ENCODE data around the gene NDUFB5.
"Not testable (repeated sequence)": the region's sequence is repeated elsewhere in the genome, so short reads cannot be mapped to it uniquely, and the experiment has no call there.

NDUFB5 gene

DNA sequence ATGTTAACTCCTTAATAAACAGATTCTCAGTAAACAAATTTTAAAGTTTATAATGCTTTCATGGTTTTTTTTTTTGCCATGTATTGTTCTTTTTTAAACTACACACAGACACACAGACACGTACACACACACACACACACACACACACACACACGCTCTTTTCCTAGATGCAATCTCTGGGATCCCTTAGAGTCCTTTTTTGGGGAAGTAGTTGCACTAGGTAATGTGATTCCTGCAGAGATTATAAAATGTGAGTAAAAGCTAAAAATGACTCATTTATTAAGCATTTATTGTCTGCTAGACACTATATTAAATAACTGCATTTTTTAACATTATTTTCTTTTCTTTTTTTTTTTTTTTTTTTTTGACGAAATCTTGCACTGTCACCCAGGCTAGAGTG lies 19.9 kb downstream of the NDUFB5 start:
- Histone ChIP-seq H3K4me1 (ENCODE audit: low read length) (no peaks in the 10 kb centered on the region), H3K9me3 (ENCODE audit: insufficient read depth, low read length) (no peaks in the 10 kb centered on the region), H3K27ac (ENCODE audit: low read length) (no peak overlapping the region), H3K27me3 (ENCODE audit: low read depth, low read length) (no peaks in the 10 kb centered on the region), H3K36me3 (replicated peaks; ENCODE audit: low read depth, low read length) (peaks cover 33% of the 10 kb centered on the region), H3K4me2 (ENCODE audit: low read length) (no peak overlapping the region), H4K20me1 (ENCODE audit: insufficient read depth, low read length) (no peaks in the 10 kb centered on the region), H3K4me3 (ENCODE audit: low read length) (no peak overlapping the region), H2AFZ (ENCODE audit: low read depth, low read length) (no peak overlapping the region), H3K9ac (ENCODE audit: low read length) (no peak overlapping the region), H3K79me2 (ENCODE audit: low read length) (no peaks in the 10 kb centered on the region)
- TF ChIP-seq, protein P1, sequence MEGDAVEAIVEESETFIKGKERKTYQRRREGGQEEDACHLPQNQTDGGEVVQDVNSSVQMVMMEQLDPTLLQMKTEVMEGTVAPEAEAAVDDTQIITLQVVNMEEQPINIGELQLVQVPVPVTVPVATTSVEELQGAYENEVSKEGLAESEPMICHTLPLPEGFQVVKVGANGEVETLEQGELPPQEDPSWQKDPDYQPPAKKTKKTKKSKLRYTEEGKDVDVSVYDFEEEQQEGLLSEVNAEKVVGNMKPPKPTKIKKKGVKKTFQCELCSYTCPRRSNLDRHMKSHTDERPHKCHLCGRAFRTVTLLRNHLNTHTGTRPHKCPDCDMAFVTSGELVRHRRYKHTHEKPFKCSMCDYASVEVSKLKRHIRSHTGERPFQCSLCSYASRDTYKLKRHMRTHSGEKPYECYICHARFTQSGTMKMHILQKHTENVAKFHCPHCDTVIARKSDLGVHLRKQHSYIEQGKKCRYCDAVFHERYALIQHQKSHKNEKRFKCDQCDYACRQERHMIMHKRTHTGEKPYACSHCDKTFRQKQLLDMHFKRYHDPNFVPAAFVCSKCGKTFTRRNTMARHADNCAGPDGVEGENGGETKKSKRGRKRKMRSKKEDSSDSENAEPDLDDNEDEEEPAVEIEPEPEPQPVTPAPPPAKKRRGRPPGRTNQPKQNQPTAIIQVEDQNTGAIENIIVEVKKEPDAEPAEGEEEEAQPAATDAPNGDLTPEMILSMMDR (IDR thresholded peaks at IDR 0.05; ENCODE audit: low read depth, low read length): no peak
- TF ChIP-seq EZH2phosphoT487 (IDR thresholded peaks at IDR 0.05; ENCODE audit: low read depth): no peak

DNA sequence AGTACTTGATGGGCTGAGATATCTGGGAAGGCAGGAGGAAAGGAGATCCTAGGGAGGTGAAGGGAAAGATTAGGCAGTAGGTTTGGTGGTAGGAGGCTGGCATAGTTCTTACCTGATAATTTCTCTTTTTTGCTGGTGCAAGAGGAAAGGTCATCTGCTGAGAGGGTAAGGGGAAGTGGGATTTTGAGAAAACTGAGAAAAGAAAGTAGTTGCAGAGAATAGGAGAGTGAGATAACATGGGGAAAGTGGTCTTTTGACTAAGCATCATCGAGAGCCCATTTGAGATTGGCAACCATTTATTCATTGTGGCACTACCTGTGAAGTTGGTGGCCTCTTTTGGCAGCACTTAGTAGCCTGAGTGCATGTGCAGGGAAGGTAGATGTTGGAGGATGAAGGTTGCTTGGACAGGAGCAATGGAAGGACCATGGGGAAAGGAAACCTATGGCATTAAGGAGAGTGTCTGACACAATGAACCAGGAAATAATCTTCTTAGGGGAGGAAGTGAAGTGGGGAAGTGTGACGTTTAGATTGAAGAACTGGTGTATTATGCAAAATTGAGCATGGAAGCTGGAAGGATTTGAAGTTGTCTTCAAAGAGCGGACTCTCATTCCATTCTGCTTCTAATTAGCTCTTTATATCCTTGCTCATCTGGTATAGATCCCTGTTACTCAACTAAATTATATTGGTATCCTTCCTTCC lies 26.3 kb downstream of the NDUFB5 start:
- Histone ChIP-seq H4K20me1 (ENCODE audit: insufficient read depth, low read length) (no peaks in the 10 kb centered on the region), H3K9ac (ENCODE audit: low read length) (no peak overlapping the region), H3K79me2 (ENCODE audit: low read length) (no peaks in the 10 kb centered on the region), H3K27me3 (ENCODE audit: low read depth, low read length) (no peaks in the 10 kb centered on the region), H3K4me2 (ENCODE audit: low read length) (peak overlapping the region; percentile 64), H3K4me3 (ENCODE audit: low read length) (peak overlapping the region; percentile 28; the same call in 1 of the 2 replicates), H2AFZ (ENCODE audit: low read depth, low read length) (peak overlapping the region; percentile 30; the same call in 1 of the 2 replicates), H3K36me3 (replicated peaks; ENCODE audit: low read depth, low read length) (peaks cover 1% of the 10 kb centered on the region), H3K9me3 (ENCODE audit: insufficient read depth, low read length) (no peaks in the 10 kb centered on the region), H3K4me1 (ENCODE audit: low read length) (peaks cover 22% of the 10 kb centered on the region), H3K27ac (ENCODE audit: low read length) (peak overlapping the region; percentile 49)
- TF ChIP-seq, protein P1 (IDR thresholded peaks at IDR 0.05; ENCODE audit: low read depth, low read length): no peak
- TF ChIP-seq EZH2phosphoT487 (IDR thresholded peaks at IDR 0.05; ENCODE audit: low read depth): no peak

DNA sequence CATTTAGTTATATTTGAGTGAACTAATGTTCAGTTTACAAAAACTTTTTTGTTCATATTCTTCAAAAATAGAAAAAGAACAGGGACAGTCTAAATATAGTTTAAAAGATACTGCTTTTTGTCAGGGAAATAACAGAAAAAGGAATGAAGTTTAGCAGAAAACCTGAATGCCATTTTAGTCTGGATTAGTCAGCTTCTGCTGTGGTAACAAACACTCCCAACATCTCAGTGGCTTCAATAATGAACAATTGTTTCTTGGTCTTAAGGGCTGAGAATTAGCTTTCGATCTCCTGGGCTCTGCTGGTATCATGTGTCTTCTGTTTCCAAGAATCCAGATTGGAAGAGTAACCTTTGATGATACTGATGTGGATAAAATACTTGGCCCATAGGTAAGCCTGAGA lies 35.9 kb downstream of the NDUFB5 start:
- Histone ChIP-seq H3K9me3 (ENCODE audit: insufficient read depth, low read length) (no peaks in the 10 kb centered on the region), H3K79me2 (ENCODE audit: low read length) (no peaks in the 10 kb centered on the region), H3K27me3 (ENCODE audit: low read depth, low read length) (no peaks in the 10 kb centered on the region), H3K4me3 (ENCODE audit: low read length) (no peak overlapping the region), H3K27ac (ENCODE audit: low read length) (no peak overlapping the region), H3K36me3 (replicated peaks; ENCODE audit: low read depth, low read length) (no peaks in the 10 kb centered on the region), H2AFZ (ENCODE audit: low read depth, low read length) (no peak overlapping the region), H3K4me2 (ENCODE audit: low read length) (no peak overlapping the region), H3K9ac (ENCODE audit: low read length) (no peak overlapping the region), H4K20me1 (ENCODE audit: insufficient read depth, low read length) (no peaks in the 10 kb centered on the region), H3K4me1 (ENCODE audit: low read length) (peaks cover 13% of the 10 kb centered on the region)
- TF ChIP-seq, protein P1 (IDR thresholded peaks at IDR 0.05; ENCODE audit: low read depth, low read length): no peak
- TF ChIP-seq EZH2phosphoT487 (IDR thresholded peaks at IDR 0.05; ENCODE audit: low read depth): no peak

DNA sequence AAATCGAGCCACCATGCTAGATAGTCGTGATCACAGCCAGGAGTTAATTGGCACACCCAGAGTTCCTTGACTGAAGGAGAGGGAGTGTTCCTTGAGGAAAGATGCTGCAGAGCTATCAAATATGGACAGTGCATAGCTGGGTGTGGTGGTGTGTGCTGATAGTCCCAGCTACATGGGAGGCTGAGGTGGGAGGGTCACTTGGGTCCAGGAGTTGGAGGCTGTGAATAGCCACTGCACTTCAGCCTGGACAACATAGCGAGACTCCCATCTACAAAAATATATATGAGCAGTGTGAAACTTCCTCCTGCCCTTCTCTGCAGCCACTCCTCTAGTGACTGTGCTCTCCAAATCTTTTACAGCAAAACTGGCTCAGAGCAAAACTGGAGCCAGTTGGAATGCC lies 38.3 kb downstream of the NDUFB5 start:
- H4K20me1 ChIP-seq (ENCODE audit: insufficient read depth, low read length): no peaks in the 10 kb centered on the region
- no peaks in the 10 kb centered on the region for H3K9me3 ChIP-seq (ENCODE audit: insufficient read depth, low read length)
- H3K9ac ChIP-seq (ENCODE audit: low read length): no peak overlapping the region
- H2AFZ ChIP-seq (ENCODE audit: low read depth, low read length): no peak overlapping the region
- no peak overlapping the region for H3K4me3 ChIP-seq (ENCODE audit: low read length)
- H3K36me3 ChIP-seq (replicated peaks; ENCODE audit: low read depth, low read length): no peaks in the 10 kb centered on the region
- peaks cover 13% of the 10 kb centered on the region for H3K4me1 ChIP-seq (ENCODE audit: low read length)
- H3K4me2 ChIP-seq (ENCODE audit: low read length): no peak overlapping the region
- no peaks in the 10 kb centered on the region for H3K27me3 ChIP-seq (ENCODE audit: low read depth, low read length)
- H3K27ac ChIP-seq (ENCODE audit: low read length): no peak overlapping the region
- H3K79me2 ChIP-seq (ENCODE audit: low read length): no peaks in the 10 kb centered on the region
- TF ChIP-seq, protein P1 (IDR thresholded peaks at IDR 0.05; ENCODE audit: low read depth, low read length): no peak

DNA sequence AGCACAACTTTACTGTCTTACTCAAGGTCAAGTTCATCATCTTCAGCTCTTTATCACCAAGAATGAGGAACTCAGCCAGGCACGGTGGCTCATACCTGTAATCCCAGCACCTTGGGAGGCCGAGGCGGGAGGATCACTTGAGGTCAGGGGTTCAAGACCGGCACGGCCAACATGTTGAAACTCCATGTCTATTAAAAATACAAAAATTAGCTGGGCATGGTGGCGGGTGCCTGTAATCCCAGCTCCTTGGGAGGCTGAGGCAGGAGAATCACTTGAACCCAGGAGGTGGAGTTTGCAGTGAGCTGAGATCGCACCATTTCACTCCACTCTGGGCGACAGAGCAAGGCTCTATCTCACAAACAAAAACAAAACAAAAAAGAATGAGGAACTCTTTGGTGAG lies 39.2 kb downstream of the NDUFB5 start:
- H3K4me3 ChIP-seq (ENCODE audit: low read length); H3K9ac ChIP-seq (ENCODE audit: low read length); H3K79me2 ChIP-seq (ENCODE audit: low read length); H3K9me3 ChIP-seq (ENCODE audit: insufficient read depth, low read length); H3K36me3 ChIP-seq (replicated peaks; ENCODE audit: low read depth, low read length); H3K27me3 ChIP-seq (ENCODE audit: low read depth, low read length); H4K20me1 ChIP-seq (ENCODE audit: insufficient read depth, low read length): not testable (repeated sequence)
- Histone ChIP-seq H2AFZ (ENCODE audit: low read depth, low read length) (peak overlapping the region; percentile 41; the same call in 1 of the 2 replicates), H3K4me2 (ENCODE audit: low read length) (peak overlapping the region; percentile 13), H3K27ac (ENCODE audit: low read length) (peak overlapping the region; percentile 42; the same call in 1 of the 2 replicates), H3K4me1 (ENCODE audit: low read length) (peaks cover 13% of the 10 kb centered on the region)
